Ecto neural progenitor cell (in vitro differentiated cells): ENCODE data around the gene MALRD1.

Source experiments
- DNase-seq: peaks from one replicate; pipeline ENCODE4 v3.0.0-alpha.2; 2018; ENCODE audit warnings: low spot score

MALRD1 gene

DNA sequence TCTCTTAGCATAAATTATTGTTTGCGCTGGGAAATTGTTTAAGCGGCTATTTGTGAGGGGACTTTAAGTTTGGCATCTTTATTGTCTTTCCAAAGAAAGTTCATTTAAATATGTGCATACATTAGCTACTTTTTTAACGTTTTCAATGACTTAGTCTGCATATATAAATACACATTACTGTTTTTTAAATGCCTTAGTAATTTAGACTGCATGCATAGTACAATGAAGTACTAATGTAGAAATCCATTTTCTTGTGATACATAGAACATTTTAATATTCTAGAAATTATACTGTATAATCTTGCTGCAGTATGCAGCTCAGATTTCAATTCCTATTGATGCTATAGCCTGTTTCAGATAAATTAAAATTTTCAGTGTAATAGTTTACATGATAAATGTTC lies 325.4 kb downstream of the MALRD1 start:
- no peak for DNase-seq

DNA sequence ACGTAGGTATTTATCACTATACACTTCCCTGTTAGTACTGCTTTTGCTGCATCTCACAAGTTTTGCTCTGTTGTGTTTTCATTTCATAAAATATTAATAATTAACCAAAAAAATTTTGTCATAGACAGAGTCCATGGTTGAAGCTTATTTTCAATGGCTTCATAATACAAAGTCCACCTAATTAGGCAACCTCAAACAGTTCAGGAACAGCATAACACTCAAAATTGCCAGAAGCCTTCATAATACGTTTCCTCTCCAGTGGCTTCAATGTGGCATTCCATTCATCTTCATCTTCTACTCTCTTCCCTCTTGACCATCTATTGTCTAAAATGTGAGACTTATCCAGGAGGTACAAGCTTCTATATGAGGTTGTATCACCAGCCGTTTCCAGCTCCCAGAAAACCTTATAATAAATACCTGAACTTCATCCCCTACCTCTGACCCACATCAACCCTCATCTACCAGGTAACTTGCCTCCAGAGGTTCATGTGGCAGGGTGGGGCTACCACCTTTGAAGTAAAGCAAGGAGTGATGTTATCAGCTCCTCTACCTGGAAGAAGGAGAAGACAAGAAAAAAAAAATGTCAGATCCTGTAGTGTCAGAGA lies 337.3 kb downstream of the MALRD1 start:
- no peak for DNase-seq

DNA sequence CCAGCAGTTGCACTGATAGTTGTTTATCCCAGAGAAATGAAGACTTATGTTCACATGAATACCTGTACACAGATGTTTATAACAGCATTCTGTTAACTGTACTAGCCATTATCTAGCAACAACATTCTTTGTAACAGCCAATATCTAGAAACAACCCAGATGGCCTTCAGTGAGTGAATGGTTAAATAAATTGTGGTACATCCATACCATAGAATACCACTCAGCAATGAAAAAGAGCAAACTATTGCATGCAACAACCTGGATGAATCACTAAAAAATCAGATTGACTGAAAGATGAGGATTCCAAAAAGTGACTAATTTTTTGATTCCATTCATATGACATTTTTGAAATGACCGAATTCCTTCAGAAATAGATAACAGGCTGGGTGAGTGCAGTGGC lies 360.3 kb downstream of the MALRD1 start:
- no peak for DNase-seq

DNA sequence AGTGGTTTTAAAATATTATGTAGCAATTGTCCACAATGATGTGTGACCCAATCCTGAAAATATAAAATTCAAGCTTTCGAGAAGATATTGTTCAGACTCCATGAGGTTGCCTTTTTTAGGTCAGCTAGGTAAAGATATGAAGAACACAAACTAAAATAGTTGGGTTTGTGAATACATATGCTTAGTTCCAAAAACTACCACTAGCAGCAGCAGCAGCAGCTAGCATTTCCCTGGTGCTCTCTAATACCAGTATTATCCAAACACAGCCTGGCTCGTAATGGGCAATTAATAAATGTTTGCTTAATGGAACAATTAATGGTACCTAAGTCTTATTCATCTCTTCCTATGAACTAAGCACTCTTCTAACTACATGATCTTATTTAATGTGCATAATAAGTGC lies 362.5 kb downstream of the MALRD1 start:
- DNase-seq = no peak

DNA sequence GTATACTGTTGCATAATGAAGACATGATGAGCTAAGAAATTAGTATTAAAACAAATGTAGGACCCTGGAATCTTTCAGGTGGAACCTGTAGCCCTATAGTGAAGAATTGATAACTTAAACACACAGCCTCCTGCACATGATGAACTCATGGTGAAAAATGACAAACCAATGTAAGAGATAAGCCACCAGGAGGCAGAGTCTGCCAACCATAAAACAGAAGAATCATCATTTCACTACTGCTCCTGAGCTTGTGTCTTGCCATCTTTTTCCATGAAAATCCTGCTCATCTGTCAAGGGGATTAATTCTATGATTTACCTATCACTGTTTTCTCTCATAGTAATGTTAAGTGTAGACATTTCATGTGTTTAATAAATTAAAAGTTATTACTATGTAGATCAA lies 363.9 kb downstream of the MALRD1 start:
- no peak for DNase-seq

DNA sequence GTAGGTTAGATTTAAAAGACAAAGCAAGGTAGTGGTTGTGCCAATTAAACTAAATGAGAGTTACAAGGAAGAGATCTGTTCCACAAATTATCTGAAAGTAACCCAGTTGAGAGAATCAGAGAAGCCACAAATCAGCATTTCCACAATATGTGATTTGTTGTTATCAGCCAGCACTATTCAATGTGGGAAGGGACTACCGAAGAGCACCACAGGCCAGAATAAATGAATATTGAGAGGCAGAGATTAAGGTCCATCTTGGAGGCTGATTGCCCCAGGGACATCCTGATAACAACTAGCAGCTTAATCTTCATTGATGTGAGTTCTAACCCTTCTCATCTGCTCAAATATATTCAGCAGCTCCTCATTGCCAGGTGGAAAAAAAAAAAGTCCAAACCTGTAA lies 367.6 kb downstream of the MALRD1 start:
- no peak for DNase-seq

DNA sequence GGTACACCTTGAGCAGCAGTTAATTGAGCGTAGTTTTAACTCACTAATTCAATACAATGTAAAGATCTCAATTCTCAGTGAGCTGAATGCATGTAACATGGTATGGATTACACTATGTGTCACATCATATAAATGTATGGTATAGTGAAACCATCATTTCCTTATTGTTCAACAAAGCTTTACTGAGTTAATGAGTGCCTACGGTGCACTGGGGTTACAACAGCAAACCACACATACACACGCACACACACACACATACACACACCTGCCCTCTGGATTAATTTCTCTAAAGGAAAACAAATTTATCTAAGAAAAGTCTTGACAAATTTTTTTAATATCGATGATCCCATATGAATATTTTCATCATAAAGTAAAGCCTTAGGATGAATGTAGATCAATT lies 369.1 kb downstream of the MALRD1 start:
- no peak for DNase-seq

DNA sequence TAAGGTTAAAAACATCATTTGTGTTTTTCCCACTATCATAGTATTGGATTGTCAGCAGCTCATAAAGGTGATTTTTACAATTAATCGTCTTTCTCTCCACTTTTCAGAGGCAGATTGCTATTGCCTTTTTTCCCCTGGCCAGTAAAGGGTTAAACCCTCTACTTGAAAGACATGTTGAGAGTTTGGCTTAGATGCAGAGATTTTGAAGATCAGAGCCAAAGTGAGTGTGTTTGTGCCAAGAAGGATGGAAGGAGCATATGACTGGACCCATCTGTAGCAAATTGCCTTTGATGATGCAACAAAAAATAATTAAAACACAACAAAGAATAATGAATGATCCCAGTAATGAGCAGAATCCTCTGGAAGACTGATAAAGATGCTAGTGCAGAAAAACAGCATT lies 373.1 kb downstream of the MALRD1 start:
- no peak for DNase-seq

DNA sequence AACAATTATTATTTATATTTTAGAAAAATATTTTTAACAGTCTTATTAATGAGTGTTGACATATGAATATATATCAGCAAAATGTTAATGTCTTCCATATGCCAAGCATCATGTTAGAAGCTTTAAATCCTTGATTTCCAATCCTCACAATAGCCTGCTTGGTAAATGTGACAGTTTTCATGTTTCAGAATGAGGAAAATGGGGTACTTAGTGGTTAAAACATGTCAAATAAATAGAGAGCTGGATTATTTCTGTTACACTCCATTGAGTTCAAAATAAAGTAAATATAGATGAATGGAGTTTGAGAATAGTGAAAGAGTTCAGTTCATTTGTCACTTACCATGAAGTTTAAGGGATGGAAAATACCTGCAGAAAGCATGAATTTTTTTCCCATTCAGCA lies 377.4 kb downstream of the MALRD1 start:
- no peak for DNase-seq

DNA sequence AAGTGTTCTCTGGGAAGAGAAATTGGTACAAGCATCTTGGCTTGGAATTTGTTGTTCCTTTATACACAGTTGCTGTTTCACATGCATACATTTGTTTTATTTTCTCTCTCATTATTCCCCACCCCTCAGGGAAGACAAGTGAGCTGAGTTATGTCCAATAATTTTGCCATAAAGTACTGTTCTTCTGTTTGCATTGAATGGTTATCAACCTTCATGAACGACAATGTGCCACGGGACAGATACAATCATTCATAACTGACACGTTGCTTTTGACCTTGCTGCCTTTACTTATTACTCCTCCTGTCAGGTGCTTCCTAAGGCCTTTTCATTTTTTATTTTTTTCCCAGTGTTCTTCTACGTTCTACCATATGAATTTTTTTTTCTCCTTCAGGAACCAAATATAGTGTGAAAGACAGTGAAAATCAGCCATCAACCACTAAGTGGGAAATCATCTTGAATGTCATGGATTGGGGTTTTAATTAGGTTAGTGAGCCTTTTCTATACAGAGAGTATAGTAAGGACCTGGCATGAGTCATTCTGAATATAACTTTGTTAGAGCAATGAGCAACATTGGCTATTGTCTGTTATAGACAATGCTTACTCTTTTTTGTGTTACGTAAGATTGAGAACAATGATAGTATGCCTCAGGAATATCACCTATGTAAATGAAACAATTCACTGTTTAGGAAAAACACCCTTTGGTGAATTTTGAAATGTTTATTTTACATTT lies 383.2 kb downstream of the MALRD1 start:
- no peak for DNase-seq

DNA sequence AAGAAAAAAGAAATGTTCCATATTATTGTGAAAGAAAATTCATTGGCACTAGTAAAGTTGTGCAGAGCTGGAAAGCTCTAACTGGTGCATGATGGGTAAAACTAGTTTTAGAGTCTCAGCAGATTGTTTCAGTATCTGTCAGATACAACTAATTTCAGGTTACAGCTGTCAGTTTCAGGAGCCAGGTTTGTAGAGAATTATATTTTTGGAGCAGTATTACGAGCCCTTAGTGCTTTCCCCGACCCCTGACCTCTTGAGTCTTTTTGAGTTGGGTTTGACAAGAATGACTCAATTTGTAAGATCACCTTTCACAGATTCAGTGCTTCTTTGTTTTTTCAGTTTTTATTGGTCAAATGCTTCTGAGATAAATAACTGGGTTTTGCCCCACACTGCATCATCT lies 401.3 kb downstream of the MALRD1 start:
- DNase-seq = no peak

DNA sequence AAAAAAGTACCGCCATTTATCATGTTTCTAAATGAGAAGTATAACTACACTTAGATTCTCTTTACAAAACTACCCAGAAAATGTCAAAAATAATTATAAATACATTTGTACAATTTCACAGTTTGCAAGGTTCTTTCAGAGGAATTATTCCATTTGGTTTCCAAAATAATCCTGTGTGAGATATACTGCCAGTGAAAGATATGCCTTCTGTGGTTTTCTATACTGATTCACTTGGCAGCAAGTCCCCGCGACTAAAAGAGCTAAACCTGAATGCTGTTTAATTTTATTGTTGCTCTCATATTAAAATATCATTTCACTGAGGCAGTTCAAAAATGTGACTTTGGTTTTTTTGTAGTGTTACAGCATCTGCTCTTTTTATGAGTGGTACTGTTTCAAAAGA lies 402.8 kb downstream of the MALRD1 start:
- no peak for DNase-seq

DNA sequence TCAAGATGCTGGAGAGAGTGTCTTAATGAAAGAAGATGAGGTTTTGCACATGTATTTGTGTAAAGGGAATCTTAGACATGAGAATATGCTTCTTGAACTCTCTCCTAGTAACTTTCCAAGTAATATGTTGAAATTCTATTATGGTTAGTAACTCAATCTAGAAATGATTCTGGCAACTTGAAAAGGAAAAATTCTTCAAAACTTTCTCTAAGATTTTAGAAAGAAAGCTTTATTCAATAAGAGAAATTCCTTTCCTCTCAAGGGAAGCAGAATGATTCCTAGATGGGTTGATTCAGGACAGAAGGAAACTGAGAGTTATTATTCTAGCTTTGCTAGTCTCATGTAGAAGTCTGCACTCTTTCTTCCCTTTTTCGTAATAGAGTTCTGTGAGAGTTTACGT lies 403.3 kb downstream of the MALRD1 start:
- no peak for DNase-seq

DNA sequence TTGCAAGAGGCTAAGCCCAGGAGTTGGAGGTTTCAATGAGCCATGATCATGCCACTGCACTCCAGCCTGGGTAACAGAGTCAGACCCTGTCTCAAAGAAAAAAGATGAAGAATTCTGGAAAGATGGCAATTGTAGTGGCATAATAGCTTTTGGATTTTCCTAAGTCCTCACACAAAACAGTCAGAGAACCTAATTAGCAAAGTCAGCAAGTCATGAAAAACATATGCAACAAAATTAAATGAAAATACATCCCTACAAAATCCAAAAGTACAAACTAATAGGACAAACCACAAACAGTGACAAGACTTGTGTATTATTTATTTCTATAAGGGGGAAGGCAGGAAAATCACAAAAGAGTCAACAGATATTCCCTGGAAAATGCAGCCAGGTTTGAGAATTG lies 405.4 kb downstream of the MALRD1 start:
- DNase-seq = no peak

DNA sequence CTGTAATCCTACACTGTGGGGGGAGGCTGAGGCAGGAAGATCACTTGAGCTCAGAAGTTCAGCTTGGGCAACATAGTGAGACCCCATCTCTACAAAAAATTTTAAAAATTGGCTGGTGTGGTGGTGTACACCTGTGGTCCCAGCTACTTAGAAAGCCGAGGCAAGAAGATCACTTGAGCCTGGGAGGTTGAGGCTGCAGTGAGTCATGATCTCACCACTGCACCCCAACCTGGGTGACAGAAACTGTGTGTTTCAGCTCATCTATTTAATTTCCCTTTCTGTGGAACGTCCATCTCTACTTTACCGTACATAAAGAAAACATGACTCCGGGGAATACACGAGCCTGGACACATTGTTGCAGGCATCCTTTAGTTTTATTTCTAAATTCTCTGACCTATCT lies 413.0 kb downstream of the MALRD1 start:
- DNase-seq = no peak

DNA sequence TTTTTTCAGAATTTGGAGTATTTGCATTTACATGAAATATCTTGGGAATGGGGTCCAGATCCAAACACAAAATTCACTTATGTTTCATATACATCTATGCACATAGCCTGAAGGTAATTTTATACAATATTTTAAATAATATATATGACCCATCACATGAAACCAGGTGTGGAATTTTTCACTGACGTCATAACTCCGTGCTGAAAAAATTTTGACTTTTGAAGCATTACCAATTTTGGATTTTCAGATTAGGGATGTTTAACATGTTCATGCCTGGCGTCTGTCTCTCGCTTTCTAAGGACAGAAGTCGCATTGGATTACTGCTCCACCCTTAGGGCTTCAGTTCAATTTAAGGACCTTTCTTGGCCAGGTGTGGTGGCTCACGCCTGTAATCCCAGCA lies 418.1 kb downstream of the MALRD1 start:
- DNase-seq = no peak

DNA sequence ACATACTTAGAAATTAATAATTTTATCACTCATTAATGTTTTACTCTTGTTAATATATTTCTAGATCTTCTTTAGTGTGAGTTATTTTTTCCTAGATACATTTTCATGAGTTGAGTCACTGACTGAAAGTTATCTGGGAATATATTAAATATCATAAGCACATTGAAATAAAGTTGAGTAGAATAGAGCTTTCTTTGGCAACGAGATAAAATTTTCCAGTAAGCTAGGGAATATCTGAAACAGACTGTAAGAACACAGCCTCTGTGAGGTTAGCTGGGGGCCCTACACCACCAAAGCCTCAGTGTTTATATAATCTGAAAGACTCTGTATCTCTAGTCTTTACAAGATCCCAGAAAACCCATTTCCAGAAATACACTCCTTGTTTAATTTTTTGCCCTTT lies 419.8 kb downstream of the MALRD1 start:
- DNase-seq = no peak

DNA sequence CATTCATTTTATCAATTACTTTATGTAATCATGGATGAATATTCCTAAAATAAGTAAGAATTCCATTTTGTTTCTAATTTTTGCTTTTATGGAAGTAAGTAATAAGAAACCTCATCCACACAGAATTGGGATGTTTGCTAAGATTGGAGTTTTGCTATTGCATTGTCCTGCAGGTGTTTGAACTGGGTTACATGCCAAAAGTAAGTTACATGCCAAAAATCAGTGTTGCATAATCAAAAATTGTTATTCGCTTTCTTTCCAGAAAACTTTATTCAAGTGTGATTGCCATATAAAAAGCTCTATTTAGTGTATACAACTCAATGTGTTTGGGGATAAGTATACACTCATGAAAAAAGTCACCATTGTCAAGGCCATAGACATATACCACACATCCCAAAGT lies 420.9 kb downstream of the MALRD1 start:
- no peak for DNase-seq

DNA sequence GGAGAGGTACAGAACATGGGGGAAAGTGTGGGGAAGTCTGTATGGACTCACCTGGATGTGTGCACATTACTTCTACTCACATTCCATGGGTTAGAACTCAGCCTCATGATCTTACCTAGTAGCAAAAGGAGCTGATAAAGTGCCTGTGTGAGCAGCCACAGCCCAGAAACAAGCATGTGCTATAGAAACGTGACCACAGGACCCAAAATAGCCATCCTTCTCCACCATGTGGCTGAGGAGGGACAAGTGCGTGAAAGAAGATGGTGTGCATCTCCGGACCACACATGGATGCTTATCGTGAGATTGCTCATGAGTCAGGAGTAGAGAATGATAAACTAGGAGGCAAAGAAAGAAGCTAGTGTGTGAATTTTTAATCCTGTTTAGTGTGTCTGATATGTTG lies 431.3 kb downstream of the MALRD1 start:
- no peak for DNase-seq

DNA sequence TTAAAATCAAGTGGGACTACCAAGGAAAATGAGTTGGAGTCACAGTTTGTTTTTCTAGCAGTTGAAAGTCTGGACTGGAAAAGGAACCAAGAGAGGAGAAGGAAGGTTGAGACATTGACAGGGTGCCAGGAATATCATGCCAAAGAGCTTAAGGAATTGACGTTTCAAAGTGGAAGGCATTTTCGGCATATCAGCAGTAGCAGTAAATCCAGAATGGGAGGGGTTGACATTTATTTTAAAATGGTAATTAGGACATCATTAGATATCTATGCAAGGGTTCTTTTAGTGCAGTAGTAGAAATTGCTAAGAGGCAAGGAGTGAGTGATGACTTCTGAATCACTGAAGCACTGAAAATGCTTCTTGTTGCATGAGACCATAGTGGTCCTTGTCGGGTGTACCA lies 431.8 kb downstream of the MALRD1 start:
- DNase-seq = no peak

DNA sequence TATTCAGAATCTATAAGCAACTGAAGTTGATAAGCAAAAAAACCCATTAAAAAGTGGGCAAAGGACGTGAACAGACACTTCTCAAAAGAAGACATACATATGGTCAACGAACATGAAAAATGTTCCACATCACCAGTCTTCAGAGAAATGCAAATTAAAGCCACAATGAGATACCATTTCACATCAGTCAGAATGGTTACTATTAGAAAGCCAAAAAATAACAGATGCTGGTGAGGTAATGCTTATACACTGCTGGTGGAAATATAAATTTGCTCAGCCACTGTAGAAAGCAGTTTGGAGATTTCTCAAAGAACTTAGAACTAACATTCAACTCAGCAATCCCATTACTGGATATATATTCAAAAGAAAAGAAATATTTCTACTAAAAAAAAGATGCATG lies 434.8 kb downstream of the MALRD1 start:
- DNase-seq = no peak

DNA sequence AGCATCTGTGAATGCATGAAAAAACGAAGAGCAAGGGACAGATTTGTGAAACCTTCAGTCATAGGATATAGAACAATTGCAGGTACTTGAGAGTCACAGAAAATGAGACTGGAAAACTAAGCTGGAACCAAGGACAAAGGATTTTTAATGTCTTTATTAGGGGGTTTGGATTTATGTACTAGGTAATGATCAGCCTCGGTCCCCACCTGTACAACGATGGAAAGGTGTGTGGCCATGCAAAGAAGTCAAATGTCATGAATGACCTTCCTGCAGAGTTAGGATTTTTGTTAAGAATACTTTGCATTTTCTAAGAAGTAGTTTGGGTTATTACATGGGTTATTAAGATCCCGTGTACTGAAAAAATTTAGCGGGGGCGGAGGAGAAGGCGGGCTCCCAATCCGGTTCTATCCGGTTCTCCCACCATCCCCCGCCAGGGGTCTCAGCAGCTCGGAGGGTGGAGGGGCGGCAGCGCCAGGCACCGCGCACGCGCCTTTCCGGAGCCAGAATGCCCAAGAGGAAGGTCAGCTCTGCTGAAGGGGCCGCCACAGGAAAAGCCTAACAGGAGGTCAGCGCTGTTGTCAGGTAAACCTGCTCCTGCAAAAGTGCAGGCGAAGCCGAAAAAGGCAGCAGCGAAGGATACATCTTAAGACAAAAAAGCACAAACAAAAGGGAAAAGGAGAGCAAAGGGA lies 440.1 kb downstream of the MALRD1 start:
- peak; percentile 83 for DNase-seq

DNA sequence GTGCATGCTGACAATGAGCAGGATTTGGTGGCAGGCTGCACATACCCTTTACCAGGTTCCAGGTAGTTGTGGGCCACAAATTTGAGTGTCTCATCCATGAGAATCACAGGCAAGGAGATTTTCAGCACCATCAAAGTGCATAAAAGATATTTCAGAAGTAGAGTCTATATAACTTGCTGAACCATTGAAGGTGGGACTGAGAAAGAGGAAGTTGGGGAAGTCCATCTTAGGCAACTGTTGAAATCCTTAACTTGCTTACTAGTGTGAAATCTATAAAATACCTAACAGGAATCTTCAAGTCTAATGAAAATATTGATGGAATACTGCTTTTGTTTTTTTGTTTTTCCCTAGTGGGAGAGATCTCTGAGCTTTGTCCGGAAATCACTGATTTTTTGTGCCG lies 442.6 kb downstream of the MALRD1 start:
- no peak for DNase-seq

DNA sequence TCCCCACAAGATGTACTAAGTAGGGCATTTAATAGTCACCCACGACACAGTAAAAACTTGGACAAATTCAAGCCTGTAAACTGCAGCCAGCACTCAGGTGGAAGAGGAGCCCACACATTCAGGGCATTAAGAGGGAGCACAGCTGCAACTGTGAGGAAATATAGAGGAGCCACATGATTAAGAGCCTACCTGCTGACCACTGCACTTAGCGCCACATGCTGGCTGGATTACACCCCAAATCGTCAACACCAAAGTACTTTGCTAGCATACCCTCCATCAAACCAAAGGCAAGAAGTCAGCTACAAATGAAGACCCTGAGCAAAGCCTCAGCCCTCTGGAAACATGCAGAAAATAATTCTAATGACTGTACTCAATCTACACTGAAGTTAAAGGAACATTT lies 445.3 kb downstream of the MALRD1 start:
- no peak for DNase-seq
